ENCODE data around the gene ANXA4.

GRCh38 chr2:69836316-69836715, 94.4 kb downstream of the ANXA4 start:
- TF ChIP-seq EZH2phosphoT487 (IDR thresholded peaks at IDR 0.05; ENCODE audit: insufficient read depth, low read depth) (no peak), EZH2 (IDR thresholded peaks at IDR 0.05; ENCODE audit: insufficient read depth, poor library complexity, severe bottlenecking) (no peak)

Data from GM23248 (cell line).